MM.1S (cell line): ENCODE measurements around the gene ATP2B2.

Source experiments
- DNase-seq: peaks from one replicate; pipeline ENCODE4 v3.0.0-alpha.2; 2015
- H2AFZ ChIP-seq: fragments of 300-600 bp; sonication (generic); 2 replicates; pipeline ENCODE4 v1.6.0; 2016; ENCODE audit warnings: antibody characterized with exemption, low read length
- H3F3A ChIP-seq: fragments of 300-600 bp; sonication (generic); 2 replicates; pipeline ENCODE4 v1.6.1; 2016; ENCODE audit warnings: mild to moderate bottlenecking, antibody characterized with exemption, low read length, moderate library complexity, mixed read lengths; ENCODE audit not compliant: insufficient read depth
- H3K27ac ChIP-seq: fragments of 300-600 bp; sonication (generic); 2 replicates; pipeline ENCODE4 v1.5.1; 2016; ENCODE audit warnings: mild to moderate bottlenecking, low read length
- H3K27me3 ChIP-seq: fragments of 300-600 bp; sonication (generic); replicated peaks from 2 replicates; pipeline ENCODE4 v1.6.0; 2016; ENCODE audit warnings: low read length; ENCODE audit not compliant: insufficient read depth
- H3K36me3 ChIP-seq: fragments of 300-600 bp; sonication (generic); replicated peaks from 2 replicates; pipeline ENCODE4 v1.6.1; 2016; ENCODE audit warnings: mild to moderate bottlenecking, low read length, mixed read lengths; ENCODE audit not compliant: insufficient read depth
- H3K4me1 ChIP-seq: fragments of 300-600 bp; sonication (generic); 2 replicates; pipeline ENCODE4 v1.6.1; 2016; ENCODE audit warnings: low read length, mixed read lengths
- H3K4me2 ChIP-seq: fragments of 300-600 bp; sonication (generic); 2 replicates; pipeline ENCODE4 v1.6.0; 2016; ENCODE audit warnings: low read depth, low read length
- H3K4me3 ChIP-seq: fragments of 300-600 bp; sonication (generic); 2 replicates; pipeline ENCODE4 v1.5.1; 2016; ENCODE audit warnings: low read length, mixed read lengths
- H3K79me2 ChIP-seq: fragments of 300-600 bp; sonication (generic); 2 replicates; pipeline ENCODE4 v1.6.1; 2016; ENCODE audit warnings: mixed run types, low read length, mixed read lengths
- H3K9ac ChIP-seq: fragments of 300-600 bp; sonication (generic); 2 replicates; pipeline ENCODE4 v1.6.1; 2016; ENCODE audit warnings: low read length, mixed read lengths
- H3K9me2 ChIP-seq: fragments of 300-600 bp; sonication (generic); replicated peaks from 2 replicates; pipeline ENCODE4 v1.6.1; 2016; ENCODE audit warnings: mild to moderate bottlenecking, low read length, mixed read lengths; ENCODE audit not compliant: insufficient read depth
- H3K9me3 ChIP-seq: fragments of 300-600 bp; sonication (generic); replicated peaks from 2 replicates; pipeline ENCODE4 v1.6.1; 2016; ENCODE audit warnings: mild to moderate bottlenecking, low read length, mixed read lengths; ENCODE audit not compliant: insufficient read depth
- H4K20me1 ChIP-seq: fragments of 300-600 bp; sonication (generic); 2 replicates; pipeline ENCODE4 v1.6.1; 2016; ENCODE audit warnings: mild to moderate bottlenecking, low read length, moderate library complexity, mixed read lengths; ENCODE audit not compliant: insufficient read depth
- CTCF ChIP-seq: fragments of 300-600 bp; sonication (generic); IDR thresholded peaks from 2 replicates; pipeline ENCODE4 v1.5.1; 2016; ENCODE audit warnings: antibody characterized with exemption, low read length, mixed read lengths
- EZH2 ChIP-seq: fragments of 300-600 bp; sonication (generic); optimal IDR thresholded peaks from 2 replicates; pipeline ENCODE3; 2017; ENCODE audit warnings: low read depth, mild to moderate bottlenecking, antibody characterized with exemption, low read length, mixed read lengths
- EZH2phosphoT487 ChIP-seq: fragments of 300-600 bp; sonication (generic); IDR thresholded peaks from 2 replicates; pipeline ENCODE4 v1.6.1; 2018; ENCODE audit warnings: antibody characterized with exemption, low read length

The ATP2B2 gene

GRCh38 chr3:10347648-10348403, 157.6 kb downstream of the ATP2B2 start:
- H3K27ac ChIP-seq = no peak overlapping the region
- no peaks in the 10 kb centered on the region for H3K27me3 ChIP-seq
- H3K4me2 ChIP-seq = no peak overlapping the region
- no peaks in the 10 kb centered on the region for H3F3A ChIP-seq
- TF ChIP-seq CTCF (no peak), EZH2 (no peak), EZH2phosphoT487 (no peak)
- H3K9ac ChIP-seq = no peak overlapping the region
- H3K79me2 ChIP-seq = no peaks in the 10 kb centered on the region
- no peaks in the 10 kb centered on the region for H3K4me1 ChIP-seq
- no peak overlapping the region for H2AFZ ChIP-seq
- H3K9me3 ChIP-seq = no peaks in the 10 kb centered on the region
- no peak overlapping the region for H3K4me3 ChIP-seq
- no peaks in the 10 kb centered on the region for H3K9me2 ChIP-seq
- no peaks in the 10 kb centered on the region for H4K20me1 ChIP-seq
- DNase-seq = no peak
- no peaks in the 10 kb centered on the region for H3K36me3 ChIP-seq

GRCh38 chr3:10345911-10346310, 159.5 kb downstream of the ATP2B2 start:
- Histone ChIP-seq H3K27me3 (peaks cover 10% of the 10 kb centered on the region; the same call in 1 of the 2 replicates), H2AFZ (no peak overlapping the region), H3K79me2 (no peaks in the 10 kb centered on the region), H3K9ac (no peak overlapping the region), H3K4me1 (no peaks in the 10 kb centered on the region), H3K27ac (no peak overlapping the region), H4K20me1 (no peaks in the 10 kb centered on the region), H3F3A (no peaks in the 10 kb centered on the region), H3K4me3 (no peak overlapping the region), H3K9me2 (no peaks in the 10 kb centered on the region), H3K36me3 (no peaks in the 10 kb centered on the region), H3K9me3 (no peaks in the 10 kb centered on the region), H3K4me2 (no peak overlapping the region)
- TF ChIP-seq CTCF = no peak
- no peak for TF ChIP-seq EZH2phosphoT487
- TF ChIP-seq EZH2 = no peak
- no peak for DNase-seq

GRCh38 chr3:10344944-10345575, 160.3 kb downstream of the ATP2B2 start:
- no peaks in the 10 kb centered on the region for H3K4me1 ChIP-seq
- H2AFZ ChIP-seq = no peak overlapping the region
- no peaks in the 10 kb centered on the region for H3K9me2 ChIP-seq
- H3K27ac ChIP-seq = no peak overlapping the region
- H3F3A ChIP-seq = no peaks in the 10 kb centered on the region
- no peak overlapping the region for H3K4me3 ChIP-seq
- no peaks in the 10 kb centered on the region for H3K79me2 ChIP-seq
- TF ChIP-seq EZH2 (no peak), EZH2phosphoT487 (no peak), CTCF (no peak)
- no peaks in the 10 kb centered on the region for H3K36me3 ChIP-seq
- no peaks in the 10 kb centered on the region for H4K20me1 ChIP-seq
- peaks cover 16% of the 10 kb centered on the region for H3K27me3 ChIP-seq
- DNase-seq = no peak
- H3K9ac ChIP-seq = no peak overlapping the region
- H3K9me3 ChIP-seq = no peaks in the 10 kb centered on the region
- no peak overlapping the region for H3K4me2 ChIP-seq
